Measurements from ENCODE around the gene C2orf92.
"Not testable (repeated sequence)": the region's sequence is repeated elsewhere in the genome, so short reads cannot be mapped to it uniquely, and the experiment has no call there.

Gene C2orf92

DNA sequence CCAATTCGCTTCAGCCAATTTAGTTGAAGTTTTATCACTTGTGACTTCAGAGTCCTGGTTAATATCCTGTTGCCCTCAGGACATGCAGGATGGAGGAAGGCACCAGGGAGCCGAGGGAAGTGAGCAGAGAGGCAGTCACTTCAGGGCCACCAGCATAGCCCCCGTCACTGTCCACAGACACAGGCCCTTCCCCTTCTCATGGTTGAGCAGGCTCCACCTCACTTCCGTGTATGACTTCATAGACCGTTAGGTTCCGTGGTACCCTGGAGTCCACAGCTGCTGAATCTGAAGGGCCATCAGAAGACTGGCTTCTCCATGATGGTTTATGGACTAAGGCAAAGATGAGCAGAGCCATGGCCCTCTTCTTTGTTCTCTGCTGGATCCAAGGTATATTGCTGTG, at the start of gene C2orf92:
C2orf92 (plus strand) TSS at position 266 of the 400 bp plus-strand sequence; CDS start at position 342, 76 bp downstream.
- DNase-seq (ENCODE audit: low read depth) = no peak

DNA sequence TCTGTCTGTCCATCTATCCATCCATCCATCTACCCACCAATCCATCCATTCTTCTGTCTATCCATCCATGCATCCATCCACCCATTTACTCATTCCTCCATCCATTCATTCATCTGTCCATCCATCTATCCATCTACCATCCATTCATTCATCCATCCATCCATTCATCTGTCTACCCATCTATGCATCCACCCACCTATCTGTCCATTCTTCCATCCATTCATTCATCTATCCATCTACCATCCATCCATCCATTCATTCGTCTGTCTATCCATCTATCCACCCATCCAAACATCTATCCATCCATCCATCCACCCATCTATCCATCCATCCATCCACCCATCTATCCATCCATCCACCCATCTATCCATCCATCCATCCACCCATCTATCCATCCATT, 49.0 kb upstream of the C2orf92 start:
- DNase-seq (ENCODE audit: low read depth) = not testable (repeated sequence)

DNA sequence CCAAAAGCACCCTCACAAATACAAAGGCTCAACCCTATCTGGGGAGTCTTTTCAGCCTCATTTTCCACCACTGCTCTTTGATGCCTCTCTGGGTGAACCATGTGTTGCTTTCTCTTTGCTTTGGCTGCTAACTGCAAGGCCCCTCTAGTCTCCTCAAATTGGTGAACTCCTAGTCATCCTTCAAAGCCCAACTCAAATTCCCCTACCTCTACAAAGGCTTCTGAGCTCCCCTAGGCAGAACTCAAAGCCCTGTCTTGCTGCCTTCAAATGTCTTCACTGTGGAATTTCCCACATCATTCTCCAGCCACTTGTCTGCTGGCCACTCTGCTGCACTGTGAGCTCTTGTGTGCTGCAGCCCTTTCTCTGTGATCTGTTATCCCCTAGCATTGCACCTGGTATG, 46.5 kb upstream of the C2orf92 start:
- not testable (repeated sequence) for DNase-seq (ENCODE audit: low read depth)

DNA sequence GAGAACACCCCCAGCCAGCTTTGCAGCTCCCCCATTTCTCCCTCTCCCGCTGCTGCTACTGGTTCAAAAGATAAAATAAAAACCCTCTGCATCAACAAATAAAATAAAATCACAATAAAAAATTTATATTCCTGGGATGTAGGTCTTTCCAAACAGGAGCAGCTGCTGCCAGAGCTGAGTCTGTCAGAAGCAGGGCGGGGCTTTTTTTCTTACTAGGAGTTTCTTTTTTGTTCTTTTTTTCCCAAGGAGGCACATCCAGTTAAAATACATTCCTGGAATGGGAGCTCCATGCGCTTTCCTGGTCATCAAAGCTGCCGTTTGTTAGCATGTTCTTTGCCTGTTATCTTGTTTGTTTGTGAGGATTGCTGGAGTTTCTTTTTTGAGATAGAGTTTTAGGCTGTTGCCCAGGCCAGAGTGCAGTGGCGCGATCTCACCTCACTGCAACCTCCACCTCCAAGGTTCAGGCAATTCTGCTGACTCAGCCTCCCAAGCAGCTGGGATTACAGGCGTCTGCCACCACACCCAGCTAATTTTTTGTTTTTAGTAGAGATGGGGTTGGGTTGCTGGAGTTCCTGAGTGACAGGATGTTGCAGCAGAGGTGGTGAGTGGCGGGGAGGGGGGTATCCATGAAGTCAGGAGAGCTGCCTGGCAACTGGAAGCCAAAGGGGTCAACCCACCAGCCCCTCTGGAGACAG, 44.0 kb upstream of the C2orf92 start:
- DNase-seq (ENCODE audit: low read depth) = not testable (repeated sequence)

DNA sequence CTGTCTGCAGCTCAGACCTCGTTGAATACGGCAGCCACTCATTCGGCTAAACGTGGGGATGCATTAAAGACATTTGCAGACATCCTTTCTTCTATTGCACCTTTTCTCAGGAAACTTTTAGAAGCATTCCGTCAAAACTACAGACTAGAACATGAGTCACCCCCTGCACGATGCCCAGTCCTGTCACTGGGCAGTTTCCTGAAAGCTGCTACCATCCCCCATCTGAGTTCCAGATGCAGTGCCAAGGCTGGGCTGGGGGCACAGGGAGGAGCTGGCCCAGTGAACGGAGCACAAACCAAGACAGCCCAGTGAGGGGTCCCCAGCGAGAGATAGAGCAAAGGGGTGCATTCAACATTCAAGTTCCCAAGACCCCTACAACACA, 43.5 kb upstream of the C2orf92 start:
- not testable (repeated sequence) for DNase-seq (ENCODE audit: low read depth)

DNA sequence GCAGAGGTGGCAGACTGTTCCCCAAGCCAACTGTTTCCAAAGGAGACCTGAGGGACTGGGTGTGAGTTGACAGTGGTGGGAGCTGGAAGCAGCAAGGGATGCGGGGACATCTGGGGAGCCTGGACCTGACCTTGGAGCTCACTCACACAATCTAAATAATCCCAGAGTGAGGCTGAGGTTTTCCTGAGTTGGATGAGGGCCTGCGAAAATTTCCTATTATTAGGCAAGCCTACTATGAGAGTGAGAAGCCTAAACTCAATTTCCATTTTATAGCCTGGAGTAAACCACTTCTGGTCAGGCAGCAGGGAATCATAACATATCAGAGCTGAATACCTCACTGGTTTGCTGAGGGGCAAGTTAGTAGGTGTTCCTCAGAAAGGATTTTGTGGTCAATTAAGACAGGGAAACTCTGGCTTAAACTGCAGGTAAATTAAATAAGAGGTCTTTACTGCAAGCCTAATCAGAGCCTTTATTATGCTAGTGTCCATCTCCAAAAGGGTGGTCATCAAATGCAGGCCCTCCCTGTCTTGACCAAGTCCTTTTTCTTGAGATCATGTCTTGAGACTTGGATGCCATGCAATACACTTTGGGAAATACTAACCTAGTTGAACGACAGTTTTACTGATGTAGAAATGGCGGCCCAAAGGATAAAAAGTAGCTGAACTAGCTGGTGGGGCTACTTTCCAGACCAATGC, 25.3 kb upstream of the C2orf92 start:
- DNase-seq (ENCODE audit: low read depth) = no peak

DNA sequence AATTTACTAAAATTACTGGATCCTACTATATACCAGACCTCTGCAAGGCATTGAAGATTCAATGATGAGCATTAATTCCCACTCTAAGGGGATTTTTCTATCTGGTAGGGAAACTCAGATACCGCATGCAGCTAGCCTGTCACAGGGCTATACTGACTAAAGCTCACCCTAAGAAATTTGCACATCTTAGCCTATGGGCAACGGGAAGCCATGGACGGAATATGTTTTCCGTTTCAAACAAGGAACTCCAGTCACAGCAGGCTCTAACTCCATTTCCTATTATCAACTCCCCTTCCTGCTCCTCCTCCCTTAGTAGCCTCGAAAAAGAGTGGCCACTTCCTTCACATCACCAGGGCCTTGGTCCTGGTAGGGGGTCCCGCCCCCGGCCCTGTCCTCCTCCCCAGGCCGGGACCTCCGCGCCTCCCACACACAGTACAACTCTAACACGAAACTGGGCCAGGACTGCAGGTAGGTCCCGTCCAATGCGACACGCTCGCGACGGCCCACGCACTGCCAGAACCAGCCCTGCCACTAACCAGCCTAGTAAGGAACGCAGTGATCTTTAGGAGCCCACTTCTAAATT, 24.3 kb upstream of the C2orf92 start:
- DNase-seq (ENCODE audit: low read depth) = no peak

DNA sequence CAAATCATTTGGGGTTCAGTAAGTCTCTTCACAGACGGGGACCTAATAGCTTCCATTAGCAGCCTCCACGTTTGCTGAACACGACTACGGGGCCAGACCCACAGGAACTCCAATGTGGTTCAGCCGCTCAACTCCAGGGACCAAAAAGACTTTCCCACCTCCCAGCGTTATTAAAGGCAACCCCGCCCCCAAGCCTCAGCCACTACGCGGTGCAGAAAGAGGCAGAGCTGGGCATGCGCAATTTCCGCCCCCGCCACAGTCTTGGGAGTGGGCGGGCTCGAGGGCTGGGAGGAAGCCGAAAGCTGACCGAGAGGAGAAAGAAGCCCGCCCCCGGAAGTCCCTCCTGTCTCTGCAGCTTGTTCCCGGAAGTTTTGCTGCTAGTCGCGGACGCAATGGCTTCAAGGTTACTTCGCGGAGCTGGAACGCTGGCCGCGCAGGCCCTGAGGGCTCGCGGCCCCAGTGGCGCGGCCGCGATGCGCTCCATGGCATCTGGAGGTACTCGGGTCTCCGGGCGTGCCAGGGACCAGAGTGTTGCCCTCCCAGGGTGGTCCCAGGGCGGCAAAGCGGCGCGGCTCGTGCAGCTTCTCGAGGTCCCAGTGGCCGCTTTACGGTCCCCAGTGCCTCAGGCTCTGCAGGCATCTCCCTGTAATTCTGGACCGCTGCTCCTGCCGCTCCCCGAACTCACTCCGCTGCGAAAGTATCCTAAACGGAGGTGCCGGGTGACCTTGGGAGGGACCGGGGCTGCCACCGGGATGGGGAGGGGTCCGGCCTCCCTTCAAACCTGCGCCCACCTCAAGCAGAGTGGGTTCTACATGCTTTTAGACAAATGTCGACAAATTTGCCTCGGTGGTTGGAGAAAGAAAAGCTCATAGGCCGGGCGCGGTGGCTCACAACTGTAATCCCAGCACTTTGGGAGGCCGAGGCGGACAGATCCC, 23.6 kb upstream of the C2orf92 start, which contains the start of gene COX5B:
COX5B (plus strand) TSS at position 368 of the 935 bp plus-strand sequence; CDS start at position 393, 25 bp downstream.
- peak; percentile 97 for DNase-seq (ENCODE audit: low read depth)

DNA sequence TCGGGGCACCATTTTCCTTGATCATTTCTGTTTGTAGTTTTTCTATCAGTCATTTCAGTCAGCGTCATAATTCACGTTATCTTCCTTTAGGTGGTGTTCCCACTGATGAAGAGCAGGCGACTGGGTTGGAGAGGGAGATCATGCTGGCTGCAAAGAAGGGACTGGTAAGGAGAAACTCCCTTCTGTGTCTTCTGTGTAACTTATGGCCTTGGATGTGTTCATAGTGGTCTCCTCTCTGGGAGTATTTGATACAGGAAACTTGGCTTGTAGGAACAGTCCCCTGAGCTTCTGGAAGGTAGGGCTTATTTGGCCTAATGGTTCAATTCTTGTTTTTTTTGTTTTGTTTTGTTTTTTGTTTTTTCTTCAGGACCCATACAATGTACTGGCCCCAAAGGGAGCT, 22.5 kb upstream of the C2orf92 start:
- no peak for DNase-seq (ENCODE audit: low read depth)

DNA sequence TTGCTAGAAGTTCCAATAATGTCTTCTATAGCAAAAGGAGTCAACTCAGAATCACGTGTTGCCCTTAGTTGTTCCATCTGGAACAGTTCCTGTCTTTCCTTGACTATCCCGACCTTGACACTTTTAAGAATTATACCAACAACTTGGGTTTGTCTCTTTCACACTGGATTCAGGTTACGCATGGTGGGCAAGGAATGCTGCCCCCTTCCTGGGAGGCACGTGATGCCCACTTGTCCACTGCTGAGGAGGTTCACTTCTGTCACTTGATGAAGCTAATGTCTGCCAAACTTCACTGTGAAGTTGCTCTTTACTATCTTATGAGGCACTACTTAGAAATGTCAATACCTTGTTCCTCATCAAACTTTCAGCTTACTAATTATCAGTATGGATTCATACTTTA, 18.4 kb upstream of the C2orf92 start:
- no peak for DNase-seq (ENCODE audit: low read depth)

DNA sequence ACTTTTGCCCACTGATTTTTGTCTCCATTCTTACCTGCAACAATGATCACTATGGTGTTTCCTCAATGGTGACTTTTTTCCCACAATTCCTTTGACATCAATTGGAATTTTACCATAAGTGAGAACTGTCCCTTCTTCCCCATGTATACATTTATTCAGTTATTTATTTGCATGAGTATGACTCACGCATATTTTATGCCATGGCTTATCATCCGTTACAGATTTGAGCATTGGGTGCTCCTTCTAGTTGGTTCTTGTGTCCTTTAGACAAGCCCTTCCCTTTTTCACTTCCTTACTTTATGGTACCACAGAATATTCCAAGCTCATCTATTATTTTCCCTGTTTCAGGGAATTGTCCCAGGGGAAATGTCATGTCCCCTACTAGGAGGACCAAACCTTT, 16.0 kb upstream of the C2orf92 start:
- DNase-seq (ENCODE audit: low read depth) = no peak

DNA sequence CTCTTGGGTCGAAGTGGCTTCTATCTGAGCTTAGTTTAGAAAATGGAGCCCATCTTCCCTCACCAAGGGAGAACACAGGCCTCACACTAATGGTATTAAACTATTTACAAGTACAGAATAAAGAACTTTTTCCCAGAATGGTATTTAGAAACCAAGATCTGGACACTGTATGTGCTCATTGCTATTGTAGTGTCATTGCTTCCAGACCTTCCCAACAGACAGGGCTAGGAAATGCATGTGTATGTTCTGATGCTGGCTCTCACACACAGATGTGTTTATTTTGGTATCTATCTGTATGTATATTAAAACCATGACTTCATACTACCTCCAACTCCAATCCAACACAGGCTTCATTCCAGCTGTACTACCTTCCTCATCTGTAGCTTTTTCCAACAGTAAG, 15.6 kb upstream of the C2orf92 start:
- no peak for DNase-seq (ENCODE audit: low read depth)

DNA sequence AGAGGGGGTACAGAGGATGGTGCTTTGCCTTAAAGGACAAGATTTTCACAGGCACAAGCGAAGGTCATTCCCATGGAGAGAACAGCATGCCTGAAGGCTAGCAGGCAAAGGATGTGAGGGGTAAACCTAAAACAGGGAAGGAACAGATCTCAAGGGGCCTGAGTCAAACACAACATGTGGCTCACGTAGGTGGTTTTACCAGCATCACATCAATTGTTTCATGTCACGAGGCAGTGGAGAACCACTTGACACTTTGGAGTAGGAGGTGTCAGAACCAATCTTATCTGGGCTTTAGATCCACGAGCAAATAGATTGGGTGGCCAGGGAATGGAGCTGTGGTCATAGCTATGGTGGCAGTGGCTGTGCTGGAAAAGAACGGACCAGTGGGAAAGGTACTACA, 15.2 kb upstream of the C2orf92 start:
- DNase-seq (ENCODE audit: low read depth) = no peak

DNA sequence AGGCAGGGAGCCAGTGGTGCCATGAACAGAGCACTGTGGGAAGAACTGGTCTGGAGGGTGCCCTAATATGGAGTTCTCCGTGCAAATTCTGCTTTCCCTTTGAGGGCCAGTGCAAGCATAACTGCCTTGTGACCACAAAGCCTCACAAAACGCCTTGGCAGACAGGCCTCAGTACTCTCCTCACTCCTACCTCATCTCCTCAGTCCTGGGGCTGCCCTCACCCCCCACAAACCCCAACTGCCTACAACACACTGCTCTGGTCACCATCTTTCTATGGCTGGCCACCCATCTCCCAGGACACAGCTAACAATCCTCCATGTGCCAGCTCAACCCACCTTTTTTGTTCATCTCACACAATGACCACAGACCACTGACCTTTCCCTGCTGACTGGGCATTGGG, 14.7 kb upstream of the C2orf92 start:
- DNase-seq (ENCODE audit: low read depth) = no peak

DNA sequence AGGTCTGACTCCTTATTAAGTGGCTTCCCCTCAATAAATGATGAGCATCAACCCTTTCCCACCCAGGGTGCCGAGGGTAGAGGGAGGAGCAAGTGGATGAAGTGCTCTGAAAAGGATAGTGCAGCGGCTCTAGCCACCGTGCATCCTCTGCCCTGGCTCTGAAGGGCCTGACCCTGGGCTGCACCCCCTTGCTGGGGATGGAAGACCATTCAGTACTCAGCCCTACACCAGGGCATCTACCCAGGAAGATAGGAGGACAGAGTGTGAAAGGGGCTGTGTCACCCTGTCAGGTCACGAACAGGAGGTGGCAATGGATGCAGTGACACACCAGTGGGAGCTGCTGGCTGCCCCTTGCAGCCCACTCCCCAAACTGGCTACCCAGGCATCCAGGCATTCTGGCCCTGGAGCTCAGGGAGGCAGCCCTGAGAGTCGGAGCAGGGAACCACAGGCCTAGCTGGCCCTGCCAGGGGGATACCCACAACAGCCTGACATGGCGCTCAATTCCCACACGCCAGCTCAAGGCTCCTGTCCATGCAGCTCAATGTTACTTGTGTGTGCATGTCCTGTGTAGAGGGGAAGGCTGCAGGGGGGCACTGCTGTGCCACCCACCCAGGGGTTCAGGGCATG, 13.3 kb upstream of the C2orf92 start:
- DNase-seq (ENCODE audit: low read depth) = no peak

DNA sequence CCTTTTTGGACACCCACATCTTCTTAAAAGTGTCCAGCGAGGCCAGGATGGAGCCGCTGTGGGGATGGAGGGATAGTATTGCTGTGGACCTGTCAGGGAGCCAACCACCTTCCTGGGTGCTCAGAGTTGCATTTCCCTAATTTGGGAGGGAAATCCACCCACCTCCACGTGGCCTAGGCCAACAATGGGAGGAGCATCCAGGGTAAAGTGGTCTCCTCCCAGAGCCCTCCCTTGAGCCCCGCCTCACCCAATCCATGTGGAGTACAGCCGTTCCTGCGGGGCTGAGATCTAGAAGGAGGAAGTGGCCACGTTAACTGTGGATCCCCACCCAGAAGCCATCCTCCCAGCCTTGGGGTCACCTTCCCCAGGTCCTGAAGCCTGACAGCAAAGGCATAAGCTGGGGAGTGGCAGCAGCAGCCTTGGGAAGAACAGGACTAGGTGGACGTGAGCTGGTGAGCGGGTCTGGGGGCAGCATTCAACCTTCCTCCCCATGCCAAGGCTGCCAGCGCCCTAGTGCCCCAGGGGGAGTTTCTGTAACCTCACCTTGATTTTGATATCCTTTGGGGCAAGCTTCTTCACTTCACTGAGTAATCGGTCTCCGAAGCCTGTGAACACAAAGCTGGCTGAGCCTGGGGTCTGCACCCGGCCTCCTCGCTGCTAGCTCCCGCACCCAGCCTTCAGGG, 12.5 kb upstream of the C2orf92 start:
- DNase-seq (ENCODE audit: low read depth) = no peak

DNA sequence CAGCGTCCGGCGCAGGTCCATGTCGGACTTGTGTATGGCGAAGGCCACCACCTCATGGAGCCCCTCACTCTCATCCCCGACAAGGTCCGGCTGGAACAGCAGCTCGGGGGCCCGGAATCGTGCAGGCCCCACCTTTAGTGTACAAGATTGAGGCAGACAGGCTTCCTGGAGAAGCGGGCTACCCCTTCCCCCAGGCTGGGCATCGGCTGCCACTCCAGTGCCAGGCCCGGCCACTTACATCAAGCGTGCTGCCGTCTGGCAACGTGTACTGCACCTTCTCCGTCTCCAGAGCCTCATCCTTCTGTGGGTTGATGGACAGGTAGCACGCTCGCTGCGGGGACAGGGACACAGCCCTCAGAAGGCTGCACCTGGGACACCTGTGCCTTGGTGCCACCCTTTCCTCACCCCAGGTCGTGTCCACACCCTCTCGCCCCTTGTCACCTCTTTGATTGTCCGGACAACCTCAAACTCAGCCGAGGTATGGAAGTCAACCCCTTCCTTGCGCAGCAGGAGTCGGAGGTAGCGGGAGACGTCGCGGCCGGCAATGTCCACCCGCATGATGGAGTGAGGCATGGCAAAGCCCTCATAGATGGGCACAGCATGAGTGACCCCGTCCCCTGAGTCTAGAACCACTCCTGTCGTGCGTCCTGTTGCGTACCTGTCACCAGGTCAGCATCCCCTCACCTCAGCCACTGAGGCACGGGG, 11.4 kb upstream of the C2orf92 start:
- no peak for DNase-seq (ENCODE audit: low read depth)

DNA sequence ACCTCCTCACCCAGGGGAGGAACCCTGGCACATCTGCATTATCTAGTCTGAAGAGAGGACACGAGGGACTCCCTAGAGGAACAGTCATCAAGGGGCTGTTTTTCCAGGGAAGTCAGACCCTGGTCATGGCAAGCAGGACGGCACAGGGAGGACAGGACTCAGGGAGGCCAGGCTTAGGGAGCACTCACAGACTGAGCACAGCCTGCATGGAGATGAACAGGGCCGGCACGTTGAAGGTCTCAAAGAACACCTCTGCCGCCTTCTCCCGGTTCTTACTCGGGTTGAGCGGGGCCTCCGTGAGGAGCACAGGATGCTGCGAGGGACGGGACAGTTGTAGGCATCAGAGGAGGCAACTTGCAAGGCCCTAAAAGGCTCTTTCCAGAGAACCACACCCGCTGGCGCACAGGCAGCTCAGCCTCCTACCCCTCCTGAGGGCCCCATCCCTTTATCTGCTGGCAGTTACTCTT, 10.8 kb upstream of the C2orf92 start:
- no peak for DNase-seq (ENCODE audit: low read depth)

DNA sequence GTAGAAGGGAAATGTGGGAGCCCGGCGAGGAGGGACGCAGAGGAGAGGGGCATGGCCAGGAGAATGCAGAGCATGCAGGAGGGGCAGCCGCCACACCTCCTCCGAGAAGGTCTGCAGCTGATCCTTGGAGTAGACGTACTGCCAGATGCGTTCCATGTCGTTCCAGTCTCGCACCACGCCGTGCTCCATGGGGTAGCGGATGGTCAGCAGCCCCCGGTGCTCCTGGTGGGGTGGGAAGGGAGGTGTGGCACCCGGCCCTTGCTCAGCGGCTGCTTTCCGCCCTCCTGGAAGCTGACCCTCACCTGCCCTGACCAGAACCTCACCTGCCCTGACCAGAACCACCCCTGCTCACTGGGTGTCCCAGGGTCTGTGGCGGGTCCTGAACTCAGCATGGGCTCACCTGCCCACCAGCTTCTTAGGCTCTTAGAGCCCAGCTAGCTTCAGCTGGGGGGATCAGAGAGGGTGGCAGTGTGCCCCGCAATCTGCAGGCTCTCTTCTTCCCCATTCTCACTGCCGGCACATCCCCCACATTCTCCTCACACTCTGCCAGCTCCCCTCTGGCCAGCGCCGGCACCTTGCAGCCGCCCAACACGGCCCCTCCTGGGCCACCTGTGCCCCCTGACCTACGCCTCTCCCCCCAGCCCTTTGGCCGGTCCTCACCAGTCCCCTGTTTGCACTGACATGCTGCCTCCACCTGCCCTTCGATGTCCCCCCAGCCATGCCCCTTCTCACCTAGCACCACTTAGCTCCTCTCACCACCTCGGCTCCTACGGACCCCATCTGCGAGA, 10.1 kb upstream of the C2orf92 start:
- no peak for DNase-seq (ENCODE audit: low read depth)

Data from activated gamma-delta T cell treated with anti-CD3 and anti-CD28 coated beads, Interleukin-2, amount 50 U/mL, for 16 hours (primary cell).